T-helper 17 cell (primary cell): ENCODE data around the gene PRSS33. TPM values are rescaled to one million over a fixed set of nuclear protein-coding genes. Genes with fewer than 3 reads are reported as not detected.
A peak's percentile ranks its signal among the peaks of the same experiment; 100 is the strongest.

Experiments used
- ATAC-seq: fragments of 150-1000 bp; cut with Tn5 transposase; 2 replicates; pipeline ENCODE4 v1.10.0; 2021; ENCODE audit warnings: mild to moderate bottlenecking, moderate library complexity
- DNase-seq, 3 donors: peaks; one replicate each; pipeline versions ENCODE4 v3.0.0 to v3.0.0-alpha.2; 2020 to 2021
- H3K9me3 ChIP-seq: one replicate; pipeline ENCODE4 v1.7.0; 2013; ENCODE audit warnings: low read length, mild to moderate bottlenecking; ENCODE audit not compliant: control insufficient read depth, poor library complexity, severe bottlenecking
- H3K27ac Mint-ChIP-seq: one replicate; pipeline ENCODE4 v1.8.0; 2022; ENCODE audit warnings: mild to moderate bottlenecking, moderate library complexity, mixed read lengths
- H3K27me3 Mint-ChIP-seq: one replicate; pipeline ENCODE4 v1.8.0; 2022; ENCODE audit warnings: mixed read lengths
- H3K36me3 Mint-ChIP-seq: one replicate; pipeline ENCODE4 v1.8.0; 2022; ENCODE audit warnings: low read depth, mixed read lengths
- H3K4me1 Mint-ChIP-seq: one replicate; pipeline ENCODE4 v1.8.0; 2022; ENCODE audit warnings: mild to moderate bottlenecking, mixed read lengths
- H3K4me3 Mint-ChIP-seq: one replicate; pipeline ENCODE4 v1.8.0; 2022; ENCODE audit warnings: mild to moderate bottlenecking, moderate library complexity, mixed read lengths
- total RNA-seq, 4 donors: library from RNA in 2 of 4; stranded (reverse) in 2 of 4; gene quantifications; one replicate each; pipeline ENCODE4 v1.2.3 and lab custom pipeline; 2022 to 2026

Gene PRSS33
- total RNA-seq, 2 donors from 2014 or later, result not detected

DNA sequence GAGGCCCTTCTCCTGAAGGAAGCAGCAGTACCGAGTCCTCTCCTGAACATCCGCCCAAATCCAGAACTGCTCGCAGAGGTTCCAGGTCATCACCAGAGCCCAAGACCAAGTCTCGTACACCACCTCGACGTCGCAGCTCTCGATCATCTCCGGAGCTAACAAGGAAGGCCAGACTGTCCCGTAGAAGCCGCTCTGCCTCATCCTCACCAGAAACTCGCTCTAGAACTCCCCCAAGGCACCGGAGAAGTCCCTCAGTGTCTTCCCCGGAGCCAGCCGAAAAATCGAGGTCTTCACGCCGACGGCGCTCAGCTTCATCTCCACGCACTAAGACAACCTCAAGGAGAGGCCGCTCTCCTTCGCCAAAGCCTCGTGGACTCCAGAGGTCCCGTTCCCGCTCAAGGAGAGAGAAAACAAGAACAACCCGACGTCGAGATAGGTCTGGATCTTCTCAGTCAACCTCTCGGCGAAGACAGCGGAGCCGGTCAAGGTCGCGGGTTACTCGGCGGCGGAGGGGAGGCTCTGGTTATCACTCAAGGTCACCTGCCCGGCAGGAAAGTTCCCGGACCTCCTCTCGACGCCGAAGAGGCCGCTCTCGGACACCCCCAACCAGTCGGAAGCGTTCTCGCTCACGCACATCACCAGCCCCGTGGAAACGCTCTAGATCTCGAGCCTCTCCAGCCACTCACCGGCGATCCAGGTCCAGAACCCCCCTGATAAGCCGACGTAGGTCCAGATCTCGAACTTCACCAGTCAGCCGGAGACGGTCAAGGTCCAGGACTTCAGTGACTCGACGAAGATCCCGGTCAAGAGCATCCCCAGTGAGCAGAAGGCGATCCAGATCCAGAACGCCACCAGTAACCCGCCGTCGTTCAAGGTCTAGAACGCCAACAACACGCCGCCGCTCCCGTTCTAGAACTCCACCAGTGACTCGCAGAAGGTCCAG is 21.6 kb downstream of the PRSS33 start:
- no peaks in the 10 kb centered on the region for H3K9me3 ChIP-seq
- Mint-ChIP-seq H3K4me3 (peak overlapping the region; percentile 74), H3K4me1 (peaks cover 39% of the 10 kb centered on the region), H3K27ac (peak overlapping the region; percentile 89), H3K27me3 (no peaks in the 10 kb centered on the region), H3K36me3 (peaks cover 20% of the 10 kb centered on the region)
- DNase-seq (no peak), ATAC-seq (no peak)

DNA sequence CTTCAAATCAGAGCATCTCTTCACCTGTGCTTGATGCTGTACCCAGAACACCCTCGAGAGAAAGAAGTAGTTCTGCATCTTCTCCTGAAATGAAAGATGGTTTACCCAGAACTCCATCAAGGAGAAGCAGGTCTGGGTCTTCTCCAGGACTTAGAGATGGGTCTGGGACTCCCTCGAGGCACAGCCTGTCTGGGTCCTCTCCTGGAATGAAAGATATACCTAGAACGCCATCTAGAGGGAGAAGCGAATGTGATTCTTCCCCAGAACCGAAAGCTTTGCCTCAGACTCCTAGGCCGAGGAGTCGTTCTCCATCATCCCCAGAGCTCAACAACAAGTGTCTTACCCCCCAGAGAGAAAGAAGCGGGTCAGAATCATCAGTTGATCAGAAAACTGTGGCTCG is 22.6 kb downstream of the PRSS33 start:
- DNase-seq (no peak), ATAC-seq (no peak)
- H3K27ac Mint-ChIP-seq, result peak overlapping the region; percentile 89
- peaks cover 27% of the 10 kb centered on the region for H3K36me3 Mint-ChIP-seq
- H3K27me3 Mint-ChIP-seq, result no peaks in the 10 kb centered on the region
- H3K4me3 Mint-ChIP-seq, result peak overlapping the region; percentile 61
- H3K4me1 Mint-ChIP-seq, result peaks cover 44% of the 10 kb centered on the region
- no peaks in the 10 kb centered on the region for H3K9me3 ChIP-seq

DNA sequence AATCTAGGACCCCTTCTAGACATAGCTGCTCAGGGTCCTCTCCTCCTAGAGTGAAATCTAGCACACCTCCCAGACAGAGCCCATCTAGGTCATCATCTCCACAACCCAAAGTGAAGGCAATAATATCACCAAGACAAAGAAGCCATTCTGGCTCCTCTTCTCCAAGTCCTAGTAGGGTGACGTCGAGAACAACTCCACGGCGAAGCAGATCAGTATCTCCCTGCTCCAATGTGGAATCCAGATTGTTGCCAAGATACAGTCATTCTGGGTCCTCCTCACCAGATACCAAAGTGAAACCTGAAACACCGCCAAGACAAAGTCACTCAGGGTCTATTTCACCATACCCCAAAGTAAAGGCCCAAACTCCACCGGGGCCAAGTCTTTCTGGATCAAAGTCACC is 24.2 kb downstream of the PRSS33 start:
- Mint-ChIP-seq H3K27me3 (no peaks in the 10 kb centered on the region), H3K36me3 (peaks cover 36% of the 10 kb centered on the region), H3K4me3 (no peak overlapping the region), H3K27ac (peak overlapping the region; percentile 89), H3K4me1 (peaks cover 43% of the 10 kb centered on the region)
- no peaks in the 10 kb centered on the region for H3K9me3 ChIP-seq
- DNase-seq (no peak), ATAC-seq (no peak)

DNA sequence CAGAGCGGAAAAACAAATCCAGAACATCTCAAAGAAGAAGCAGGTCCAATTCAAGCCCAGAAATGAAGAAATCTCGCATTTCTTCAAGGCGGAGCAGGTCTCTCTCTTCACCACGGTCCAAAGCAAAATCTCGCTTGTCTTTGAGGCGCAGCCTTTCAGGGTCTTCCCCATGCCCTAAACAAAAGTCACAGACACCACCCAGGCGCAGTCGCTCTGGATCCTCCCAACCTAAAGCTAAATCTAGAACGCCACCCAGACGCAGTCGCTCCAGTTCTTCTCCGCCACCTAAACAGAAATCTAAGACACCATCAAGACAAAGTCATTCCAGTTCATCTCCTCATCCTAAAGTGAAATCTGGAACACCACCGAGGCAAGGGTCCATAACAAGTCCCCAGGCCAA is 24.6 kb downstream of the PRSS33 start:
- no peak for ATAC-seq
- DNase-seq, result no peak
- no peaks in the 10 kb centered on the region for H3K27me3 Mint-ChIP-seq
- peaks cover 40% of the 10 kb centered on the region for H3K4me1 Mint-ChIP-seq
- peak overlapping the region; percentile 89 for H3K27ac Mint-ChIP-seq
- H3K9me3 ChIP-seq, result no peaks in the 10 kb centered on the region
- H3K36me3 Mint-ChIP-seq, result peaks cover 32% of the 10 kb centered on the region
- H3K4me3 Mint-ChIP-seq, result peak overlapping the region; percentile 45

DNA sequence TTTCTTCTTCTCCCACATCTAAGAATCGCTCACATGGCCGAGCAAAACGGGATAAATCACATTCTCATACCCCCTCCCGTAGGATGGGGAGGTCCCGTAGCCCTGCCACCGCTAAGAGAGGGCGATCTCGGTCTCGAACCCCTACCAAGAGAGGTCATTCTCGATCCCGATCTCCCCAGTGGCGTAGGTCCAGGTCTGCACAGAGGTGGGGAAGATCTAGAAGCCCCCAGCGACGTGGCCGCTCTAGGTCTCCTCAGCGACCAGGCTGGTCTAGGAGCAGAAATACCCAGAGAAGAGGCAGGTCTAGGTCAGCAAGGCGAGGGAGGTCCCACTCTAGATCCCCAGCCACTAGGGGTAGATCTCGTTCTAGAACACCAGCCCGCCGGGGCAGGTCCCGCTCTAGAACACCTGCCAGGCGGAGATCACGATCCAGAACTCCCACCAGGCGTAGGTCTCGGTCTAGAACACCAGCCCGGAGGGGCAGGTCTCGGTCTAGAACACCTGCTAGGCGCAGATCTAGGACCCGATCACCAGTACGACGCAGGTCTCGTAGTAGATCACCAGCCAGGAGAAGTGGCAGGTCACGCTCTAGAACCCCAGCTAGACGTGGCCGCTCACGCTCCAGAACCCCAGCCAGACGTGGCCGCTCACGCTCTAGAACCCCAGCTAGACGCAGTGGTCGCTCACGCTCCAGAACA is 25.3 kb downstream of the PRSS33 start:
- peak overlapping the region; percentile 89 for H3K27ac Mint-ChIP-seq
- no peaks in the 10 kb centered on the region for H3K27me3 Mint-ChIP-seq
- H3K4me3 Mint-ChIP-seq, result peak overlapping the region; percentile 45
- DNase-seq (no peak), ATAC-seq (peak; percentile 6)
- peaks cover 32% of the 10 kb centered on the region for H3K36me3 Mint-ChIP-seq
- H3K4me1 Mint-ChIP-seq, result peaks cover 40% of the 10 kb centered on the region
- H3K9me3 ChIP-seq, result no peaks in the 10 kb centered on the region

DNA sequence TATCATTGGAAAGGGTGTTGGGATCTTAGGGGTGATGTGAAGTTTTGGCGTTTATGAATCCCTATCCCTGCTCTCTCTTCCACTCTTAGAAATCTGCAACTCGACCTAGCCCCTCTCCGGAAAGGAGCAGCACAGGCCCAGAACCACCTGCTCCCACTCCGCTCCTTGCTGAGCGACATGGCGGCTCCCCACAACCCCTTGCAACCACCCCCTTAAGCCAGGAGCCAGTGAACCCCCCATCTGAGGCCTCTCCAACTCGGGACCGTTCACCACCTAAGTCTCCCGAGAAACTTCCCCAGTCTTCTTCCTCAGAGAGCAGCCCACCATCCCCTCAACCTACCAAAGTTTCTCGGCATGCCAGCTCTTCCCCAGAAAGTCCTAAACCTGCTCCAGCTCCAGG is 25.9 kb downstream of the PRSS33 start:
- DNase-seq (no peak), ATAC-seq (no peak)
- Mint-ChIP-seq H3K4me1 (peaks cover 46% of the 10 kb centered on the region), H3K27me3 (no peaks in the 10 kb centered on the region), H3K27ac (peak overlapping the region; percentile 89), H3K4me3 (no peak overlapping the region), H3K36me3 (peaks cover 38% of the 10 kb centered on the region)
- no peaks in the 10 kb centered on the region for H3K9me3 ChIP-seq

DNA sequence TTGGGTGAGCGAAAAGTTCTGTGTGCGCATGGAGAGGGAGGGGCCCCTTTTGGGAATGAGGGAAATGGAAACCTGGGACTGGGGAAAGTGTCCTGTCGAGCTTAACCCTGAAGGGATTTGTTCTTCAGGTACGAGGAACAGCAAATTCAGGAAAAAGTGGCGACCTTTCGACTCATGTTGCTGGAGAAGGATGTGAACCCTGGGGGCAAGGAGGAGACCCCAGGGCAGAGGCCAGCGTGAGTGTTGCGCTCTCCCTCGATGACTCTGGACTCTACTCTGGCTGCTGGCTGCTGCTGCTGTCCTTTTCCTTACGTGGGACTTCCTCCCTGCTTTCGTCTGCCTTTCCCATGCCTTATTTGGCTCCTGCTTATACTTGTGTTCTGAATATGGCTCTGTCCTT is 30.0 kb downstream of the PRSS33 start:
- Mint-ChIP-seq H3K27ac (peak overlapping the region; percentile 97), H3K4me3 (peak overlapping the region; percentile 66), H3K27me3 (no peaks in the 10 kb centered on the region), H3K4me1 (peaks cover 58% of the 10 kb centered on the region), H3K36me3 (peaks cover 42% of the 10 kb centered on the region)
- no peak for ATAC-seq
- no peaks in the 10 kb centered on the region for H3K9me3 ChIP-seq
- DNase-seq, result no peak

DNA sequence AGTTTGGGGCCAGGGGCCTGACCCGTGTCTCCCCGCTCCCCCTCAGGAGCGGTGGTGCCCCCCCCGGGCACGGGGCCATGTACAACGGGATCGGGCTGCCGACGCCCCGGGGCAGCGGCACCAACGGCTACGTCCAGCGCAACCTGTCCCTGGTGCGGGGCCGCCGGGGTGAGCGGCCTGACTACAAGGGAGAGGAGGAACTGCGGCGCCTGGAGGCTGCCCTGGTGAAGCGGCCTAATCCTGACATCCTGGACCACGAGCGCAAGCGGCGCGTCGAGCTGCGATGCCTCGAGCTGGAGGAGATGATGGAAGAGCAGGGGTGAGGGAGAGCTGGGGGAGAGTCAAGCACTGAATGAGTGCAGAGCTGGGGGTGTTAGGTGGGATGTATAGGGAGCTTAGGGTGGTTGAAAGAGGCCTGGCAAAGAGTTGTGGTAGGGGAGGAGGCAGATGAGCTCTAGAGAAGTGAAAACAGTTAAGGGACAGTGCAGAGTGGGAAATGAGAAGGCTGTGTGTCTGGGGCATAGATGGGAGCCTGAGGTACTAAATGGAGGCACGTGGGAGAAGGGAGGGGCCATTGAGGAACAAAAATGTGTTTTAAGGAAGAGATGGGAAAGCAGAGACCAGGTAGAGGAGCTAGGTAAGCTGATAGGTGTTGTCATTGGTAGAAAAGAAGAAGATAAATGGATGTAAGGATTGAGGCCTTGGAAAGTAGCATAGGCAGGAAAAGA is 30.9 kb downstream of the PRSS33 start:
- peaks cover 56% of the 10 kb centered on the region for H3K4me1 Mint-ChIP-seq
- H3K4me3 Mint-ChIP-seq, result peak overlapping the region; percentile 95
- no peak for DNase-seq
- H3K27me3 Mint-ChIP-seq, result no peaks in the 10 kb centered on the region
- no peaks in the 10 kb centered on the region for H3K9me3 ChIP-seq
- H3K36me3 Mint-ChIP-seq, result peaks cover 37% of the 10 kb centered on the region
- peak overlapping the region; percentile 97 for H3K27ac Mint-ChIP-seq
- ATAC-seq, result no peak

DNA sequence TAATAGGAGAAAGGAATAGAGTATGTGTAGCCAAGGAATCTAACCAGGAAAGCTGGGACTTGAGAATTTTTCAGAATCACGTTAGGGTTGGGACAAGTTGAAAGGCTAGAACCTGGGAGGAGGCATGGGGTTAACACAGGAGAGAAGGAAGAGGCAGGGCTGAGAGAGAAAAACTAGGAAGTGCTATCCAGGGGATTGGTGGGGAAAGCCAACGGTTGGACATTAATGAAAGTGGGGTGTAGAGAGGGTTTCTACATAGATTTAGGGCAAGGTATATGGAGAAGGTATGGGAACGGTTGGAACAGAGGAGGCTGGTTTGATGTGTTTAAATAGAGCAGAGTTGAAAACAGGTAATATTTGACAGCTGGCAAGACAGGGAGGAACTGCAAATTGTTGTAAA is 32.2 kb downstream of the PRSS33 start:
- H3K4me3 Mint-ChIP-seq, result peak overlapping the region; percentile 95
- ATAC-seq, result no peak
- H3K4me1 Mint-ChIP-seq, result peaks cover 53% of the 10 kb centered on the region
- peaks cover 33% of the 10 kb centered on the region for H3K36me3 Mint-ChIP-seq
- H3K9me3 ChIP-seq, result no peaks in the 10 kb centered on the region
- no peaks in the 10 kb centered on the region for H3K27me3 Mint-ChIP-seq
- DNase-seq, result no peak
- peak overlapping the region; percentile 97 for H3K27ac Mint-ChIP-seq

DNA sequence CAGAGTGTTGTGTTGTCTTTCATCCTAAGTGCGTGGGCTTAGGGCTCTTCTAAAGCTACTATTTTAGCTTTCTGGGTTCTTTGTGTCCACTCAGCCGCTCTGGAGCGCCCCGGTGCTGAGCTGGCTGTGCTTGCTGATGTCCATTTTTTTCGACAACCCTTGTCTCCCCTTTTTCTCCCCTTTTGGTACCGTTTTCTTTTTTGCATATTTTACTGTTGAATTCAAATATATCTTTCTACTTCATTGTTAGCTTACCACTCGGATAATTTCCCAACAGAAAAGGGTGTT is 33.7 kb downstream of the PRSS33 start:
- H3K27ac Mint-ChIP-seq, result peak overlapping the region; percentile 97
- H3K4me1 Mint-ChIP-seq, result peaks cover 45% of the 10 kb centered on the region
- DNase-seq, result no peak
- peak overlapping the region; percentile 95 for H3K4me3 Mint-ChIP-seq
- peaks cover 22% of the 10 kb centered on the region for H3K36me3 Mint-ChIP-seq
- H3K9me3 ChIP-seq, result no peaks in the 10 kb centered on the region
- no peaks in the 10 kb centered on the region for H3K27me3 Mint-ChIP-seq
- ATAC-seq, result no peak

DNA sequence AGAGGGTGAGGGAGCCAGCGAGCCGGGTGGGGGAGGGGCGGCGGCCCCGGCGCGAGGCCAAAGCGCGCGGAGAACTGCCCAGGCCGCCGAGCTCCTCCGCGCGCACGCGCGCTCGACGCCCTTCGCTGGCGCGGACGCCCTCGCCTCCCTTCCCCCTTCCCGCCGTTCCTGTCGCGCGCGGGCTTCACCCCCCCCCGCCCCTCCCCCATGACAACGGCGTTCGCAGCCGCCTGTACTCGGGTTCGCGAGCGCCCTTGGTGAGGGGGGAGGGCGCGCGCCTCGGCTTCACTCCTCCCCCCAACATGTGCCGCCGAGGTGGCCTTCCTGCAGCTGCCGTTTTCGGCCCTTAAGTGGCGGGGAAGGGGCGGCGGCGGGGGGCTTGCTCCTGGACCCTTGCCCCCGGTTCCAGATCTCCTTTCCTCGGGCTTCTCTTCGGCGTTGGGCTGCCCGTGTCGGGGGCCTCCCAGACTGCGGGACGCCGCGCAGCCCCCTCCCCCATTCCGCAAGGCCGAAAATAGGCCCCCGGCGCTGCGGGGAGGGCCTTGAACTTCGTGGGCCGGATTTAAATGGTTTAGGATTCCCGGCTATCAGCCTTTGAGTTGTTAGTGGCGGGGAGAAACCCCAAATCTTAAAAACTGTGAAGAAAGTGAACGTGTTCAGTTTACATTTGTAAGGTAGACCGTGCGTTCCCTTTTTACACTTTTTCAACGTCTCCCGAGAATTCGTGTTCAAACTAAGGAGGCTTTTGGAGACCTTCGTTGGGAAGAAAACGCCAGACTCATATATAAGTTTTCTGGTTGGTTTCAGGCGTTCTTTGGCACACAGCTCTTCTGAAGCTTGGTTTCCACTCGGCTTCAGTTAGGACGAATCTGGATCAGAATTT is 34.3 kb downstream of the PRSS33 start:
- Mint-ChIP-seq H3K36me3 (peaks cover 20% of the 10 kb centered on the region), H3K4me1 (peaks cover 41% of the 10 kb centered on the region), H3K27ac (peak overlapping the region; percentile 97), H3K4me3 (peak overlapping the region; percentile 95), H3K27me3 (no peaks in the 10 kb centered on the region)
- no peaks in the 10 kb centered on the region for H3K9me3 ChIP-seq
- peak; percentile 44 for ATAC-seq
- peak in 2 of 3 donors; percentile 58 to 63 for DNase-seq

DNA sequence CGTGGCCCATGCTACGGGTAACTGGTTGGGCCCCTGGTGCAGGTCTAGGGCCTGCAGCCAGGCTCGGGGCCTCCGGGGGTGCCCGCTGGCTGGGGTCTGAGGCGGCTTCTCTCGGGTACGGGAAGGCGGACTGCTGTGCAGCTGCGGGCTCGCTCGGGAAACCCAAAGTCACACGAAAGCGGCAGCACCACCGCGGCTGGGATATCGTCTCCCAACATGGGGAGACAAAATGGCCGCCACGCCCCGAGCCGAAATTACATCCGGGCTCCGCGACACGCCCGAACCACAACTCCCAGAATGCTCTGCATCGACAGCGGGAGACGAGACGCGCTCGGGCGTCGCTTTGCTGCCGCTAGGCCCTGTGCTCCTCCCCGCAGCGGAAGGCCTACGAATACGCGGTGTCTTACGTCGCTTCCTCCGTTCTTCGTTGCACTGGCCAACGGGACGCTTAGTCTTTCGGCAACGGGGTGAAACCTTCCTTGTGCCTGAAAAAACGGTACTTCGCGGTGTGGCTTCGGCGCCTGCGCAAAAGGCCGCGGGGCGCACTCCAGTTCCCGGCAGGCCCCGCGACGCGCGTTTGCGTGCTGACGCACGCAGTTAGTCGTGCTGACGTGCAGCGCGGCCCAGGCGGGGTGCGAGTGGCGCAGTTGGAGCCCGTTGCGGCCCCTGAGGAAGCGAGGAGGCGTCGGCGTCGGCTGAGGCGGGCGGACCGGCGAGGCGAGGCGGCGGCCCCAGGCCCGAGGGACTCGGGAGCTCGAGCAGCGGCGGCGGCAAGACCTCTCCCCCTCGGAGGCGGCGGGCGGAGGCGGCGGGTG is 35.1 kb downstream of the PRSS33 start, which contains the start of gene SRRM2:
Gene SRRM2, plus strand, starts transcription at position 604 of the 815 bp plus-strand sequence. CDS start 3,727 bp downstream, outside the sequence.
- no peaks in the 10 kb centered on the region for H3K9me3 ChIP-seq
- ATAC-seq (peak; percentile 87), DNase-seq (peak; percentile 88 to 90 (median 89))
- Mint-ChIP-seq H3K36me3 (peaks cover 20% of the 10 kb centered on the region), H3K27ac (peak within 1 kb of the TSS; percentile 97), H3K4me3 (peak within 1 kb of the TSS; percentile 95), H3K4me1 (peaks cover 41% of the 10 kb centered on the region), H3K27me3 (no peaks in the 10 kb centered on the region)
